Activated CD4-positive, alpha-beta T cell treated with anti-CD3 and anti-CD28 coated beads, Interleukin-10, Interleukin-2, amounts not matched to agents 100 ng/mL and 50 ng/mL, durations not matched to agents 16 hours and 8 hours (primary cell): ENCODE measurements around the gene JAM3.

Experiments used
- DNase-seq: peaks from one replicate; pipeline ENCODE4 v3.0.0-alpha.2; 2020

The JAM3 gene

DNA sequence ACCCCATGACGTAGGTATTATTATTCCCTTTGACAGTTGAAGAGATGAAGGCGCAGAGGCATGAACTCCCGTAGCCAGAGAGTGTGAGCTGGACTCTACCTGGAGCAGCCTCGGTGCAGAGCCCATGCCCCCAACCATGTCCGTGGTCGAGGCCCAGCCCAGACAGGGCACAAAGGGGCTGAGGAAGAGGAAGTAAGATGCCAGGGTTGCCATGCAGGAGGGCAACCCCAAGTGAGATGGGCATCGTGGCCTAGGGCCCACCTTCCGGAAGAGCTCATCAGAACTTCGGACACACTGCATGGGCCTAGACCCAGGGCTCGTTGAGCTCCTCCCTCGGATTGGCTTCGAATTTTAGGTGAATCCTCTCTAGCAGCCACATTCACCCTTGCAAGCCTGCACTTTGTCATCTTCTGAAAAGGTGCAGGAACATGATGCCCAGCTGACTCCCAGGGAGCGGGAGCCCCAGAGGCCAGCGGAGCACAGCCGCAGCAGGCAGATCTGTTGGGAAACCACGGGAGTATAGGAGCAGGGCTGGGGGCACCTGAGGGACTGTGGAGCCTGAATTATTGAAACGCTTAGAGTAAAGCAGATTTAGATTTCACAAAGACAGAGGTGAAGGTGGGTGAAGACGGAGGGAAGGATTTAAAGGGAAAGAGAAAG lies 29.0 kb upstream of the JAM3 start:
- no peak for DNase-seq

DNA sequence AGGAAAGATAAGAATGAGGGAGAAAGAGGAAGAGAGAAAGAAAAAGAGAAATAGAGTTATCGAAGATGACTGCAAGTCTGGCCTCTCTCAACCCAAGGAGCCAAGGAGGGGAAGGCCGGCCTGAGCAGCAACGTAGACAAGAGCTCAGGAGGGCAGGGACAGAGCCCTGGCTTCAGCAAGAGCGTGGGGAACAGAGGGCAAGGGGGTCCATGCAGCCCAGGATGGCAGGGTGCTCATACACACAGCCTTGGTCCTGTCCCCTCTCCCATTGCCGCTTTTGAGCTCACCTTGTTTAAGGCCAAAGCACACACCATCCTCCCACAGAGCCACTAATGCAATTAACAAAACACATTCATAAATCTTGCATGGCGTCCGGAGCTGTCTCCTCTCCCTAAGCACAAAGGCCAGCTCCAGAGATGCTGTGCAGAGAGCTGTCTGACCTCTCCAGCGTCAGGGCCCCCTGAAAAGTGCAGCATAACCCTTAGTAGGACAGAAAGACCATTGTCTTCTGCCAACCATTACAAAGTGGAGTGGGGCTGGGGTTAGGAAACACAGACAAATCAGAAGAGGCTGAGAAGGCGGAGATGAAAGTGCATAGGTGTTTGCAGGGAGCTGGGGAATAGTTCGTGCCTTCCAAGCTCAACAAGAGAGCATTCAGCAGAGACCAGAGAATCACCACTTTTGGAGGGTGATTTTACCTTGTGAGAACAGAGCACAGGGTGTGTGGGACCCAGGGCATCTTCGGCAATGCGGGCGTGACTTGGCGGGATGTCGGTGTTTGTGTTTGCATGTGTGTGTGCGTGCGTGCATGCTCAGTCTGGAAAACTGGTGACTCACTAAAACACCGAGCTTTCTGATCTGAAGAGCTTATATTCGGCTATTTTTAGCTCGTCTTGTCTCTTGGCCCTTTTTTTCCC lies 28.2 kb upstream of the JAM3 start:
- DNase-seq: no peak

DNA sequence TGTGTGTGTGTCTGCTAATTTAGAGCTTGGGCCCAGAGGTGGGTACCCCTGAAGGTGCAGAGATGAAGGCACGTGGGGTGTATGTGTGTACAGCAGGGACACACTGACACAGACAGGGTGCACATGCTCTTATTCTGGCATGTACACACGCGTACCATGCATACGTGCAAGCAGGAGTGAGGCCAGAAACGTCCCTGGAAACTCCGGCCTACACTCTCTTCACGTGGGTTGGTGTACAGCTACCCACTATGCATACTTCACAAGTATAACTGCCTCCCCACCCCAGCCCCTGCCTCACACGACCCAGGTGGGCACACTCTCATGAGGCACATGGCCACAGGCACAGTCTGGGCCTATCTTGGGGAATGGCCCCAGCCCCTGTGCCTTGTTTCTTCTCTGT lies 27.5 kb upstream of the JAM3 start:
- DNase-seq: no peak

- no peak for DNase-seq
Measured at GRCh38 chr11:134041791-134042696, 26.8 kb upstream of the JAM3 start.

GRCh38 chr11:134043821-134044420 lies 25.0 kb upstream of the JAM3 start:
- DNase-seq: no peak

DNA sequence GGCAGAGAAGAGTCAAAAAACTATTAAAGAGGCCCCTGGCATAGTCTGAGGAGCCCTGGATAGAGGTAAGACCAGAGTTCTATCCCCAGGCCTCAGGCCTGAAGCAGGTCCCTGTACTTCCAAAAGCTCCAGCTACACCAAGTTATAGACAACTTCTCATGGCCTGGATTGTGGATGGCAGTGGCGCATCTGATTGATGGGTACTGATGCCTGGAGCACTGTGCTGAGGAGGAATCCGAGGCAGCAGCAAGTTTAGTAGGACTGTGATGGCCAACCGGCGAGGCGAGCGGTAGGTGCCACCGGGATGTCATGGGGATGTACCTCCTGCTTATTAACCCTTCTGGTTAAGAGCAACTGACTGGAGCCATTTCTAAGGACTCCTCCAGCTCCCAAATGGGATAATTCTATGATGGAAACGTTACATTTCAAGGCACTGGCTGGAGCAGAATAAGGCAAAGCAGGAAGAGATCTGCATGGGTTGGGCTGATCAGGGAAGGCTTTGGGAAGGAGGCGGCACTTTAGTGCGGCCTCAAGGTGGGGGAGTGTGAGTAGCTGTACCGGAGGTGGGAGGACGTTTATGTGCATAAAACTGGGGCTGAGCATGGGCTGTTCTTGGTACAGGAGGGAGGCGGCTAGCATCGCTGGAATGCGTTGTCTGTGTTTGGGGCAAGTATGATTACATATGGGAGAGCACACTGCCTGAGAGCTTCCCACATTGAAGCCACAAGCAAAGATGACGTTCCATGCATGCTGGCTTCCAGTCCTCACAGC lies 24.2 kb upstream of the JAM3 start:
- no peak for DNase-seq

DNA sequence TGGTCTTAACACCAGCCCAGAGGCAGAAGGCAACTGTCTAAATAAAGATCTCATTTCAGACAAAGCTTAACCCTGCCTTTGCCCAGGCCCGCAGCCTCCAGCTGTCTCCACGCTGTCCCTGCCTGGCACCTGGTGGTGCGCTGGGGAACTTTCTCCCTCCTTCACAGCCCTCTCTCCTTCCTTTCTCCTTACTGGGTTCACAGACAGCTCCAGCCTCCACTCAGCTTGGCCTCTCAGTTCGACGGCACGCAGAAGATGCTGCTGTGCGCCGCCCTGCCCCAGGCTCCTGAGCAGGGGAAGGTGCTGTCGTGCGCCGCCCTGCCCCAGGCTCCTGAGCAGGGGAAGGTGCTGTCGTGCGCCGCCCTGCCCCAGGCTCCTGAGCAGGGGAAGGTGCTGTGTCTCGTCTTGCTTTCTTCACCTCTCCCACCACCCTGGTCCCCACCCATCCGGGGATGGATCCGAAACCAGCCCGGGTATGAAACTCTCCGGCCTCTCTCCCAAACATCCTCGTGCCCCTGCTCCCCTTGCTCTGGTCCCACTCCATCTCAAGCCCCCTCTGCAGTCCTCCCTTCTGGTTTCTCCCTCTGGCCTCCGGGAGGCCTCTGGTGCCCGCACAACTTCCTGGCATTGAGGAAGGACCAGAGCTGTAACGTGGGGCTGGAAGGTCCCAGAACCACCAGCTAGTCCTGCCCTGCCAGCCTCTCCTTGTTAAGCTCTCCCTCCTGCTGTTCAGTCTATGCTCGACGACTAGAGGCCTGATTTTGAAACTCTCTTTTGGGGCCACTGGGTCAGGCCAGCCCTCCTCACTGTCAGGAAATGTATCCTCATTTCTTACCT lies 22.9 kb upstream of the JAM3 start:
- DNase-seq: no peak

GRCh38 chr11:134046681-134047449 lies 22.0 kb upstream of the JAM3 start:
- no peak for DNase-seq

DNA sequence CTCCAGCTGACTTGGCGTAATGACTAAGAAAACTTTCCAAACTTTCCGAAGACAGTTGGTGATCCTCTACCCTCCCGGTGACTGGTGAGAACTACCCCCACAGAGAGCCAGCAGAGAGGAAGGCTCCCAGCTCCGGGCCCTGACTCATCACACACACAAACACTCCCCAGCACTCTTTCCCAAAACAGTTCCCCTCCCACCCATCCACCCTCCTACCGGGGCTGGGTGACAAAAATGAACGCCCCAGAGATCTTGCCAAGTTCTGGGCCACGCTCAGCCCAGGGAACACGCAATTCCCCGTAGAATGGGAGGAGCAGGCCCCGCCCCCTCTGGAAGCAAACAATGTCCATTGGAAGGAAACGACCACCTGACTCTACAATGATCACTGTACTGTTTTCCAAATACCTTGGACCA lies 21.3 kb upstream of the JAM3 start:
- no peak for DNase-seq

DNA sequence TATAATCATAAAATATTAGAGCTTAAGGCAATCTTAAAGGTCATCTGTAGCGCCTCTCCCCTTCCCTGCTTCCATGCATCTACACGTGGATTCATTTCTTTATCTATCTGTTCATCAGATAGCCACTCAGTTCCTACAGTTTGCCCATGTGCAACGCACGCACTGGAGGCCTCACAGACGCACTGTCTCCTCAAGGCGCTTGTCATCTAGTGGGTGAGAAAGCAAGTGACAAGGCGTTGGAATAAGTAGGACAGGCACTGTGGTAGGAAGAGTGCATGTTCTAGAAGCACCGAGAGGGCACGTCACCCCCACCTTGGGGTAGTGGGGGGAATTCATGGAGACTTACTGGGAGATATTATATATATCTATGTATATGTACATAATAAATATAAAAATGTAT lies 20.8 kb upstream of the JAM3 start:
- DNase-seq: no peak

DNA sequence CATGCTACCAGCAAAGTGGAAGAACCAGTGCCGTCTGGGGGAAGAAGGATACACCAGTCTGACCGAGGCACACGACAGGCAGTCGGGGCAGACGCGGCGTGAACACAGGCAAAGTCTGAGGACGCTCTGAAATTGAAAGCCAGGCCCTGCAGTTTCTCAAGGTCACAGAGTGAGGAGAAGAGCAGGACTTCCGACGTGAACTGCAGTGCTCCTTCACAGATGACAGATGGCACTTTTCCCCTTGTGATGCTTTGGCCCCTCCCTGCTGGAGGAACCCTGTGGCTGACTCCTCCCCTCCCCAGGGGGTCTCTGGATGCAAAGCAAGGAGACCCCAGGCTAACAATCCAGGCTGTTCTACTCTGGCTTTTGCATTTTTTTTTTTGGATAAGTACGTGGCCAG lies 19.6 kb upstream of the JAM3 start:
- no peak for DNase-seq

- peak; percentile 74 for DNase-seq
Measured at GRCh38 chr11:134050541-134051383, 18.1 kb upstream of the JAM3 start.

- no peak for DNase-seq
Measured at GRCh38 chr11:134052395-134052987, 16.4 kb upstream of the JAM3 start.

- no peak for DNase-seq
Measured at GRCh38 chr11:134052988-134053945, 15.6 kb upstream of the JAM3 start.

DNA sequence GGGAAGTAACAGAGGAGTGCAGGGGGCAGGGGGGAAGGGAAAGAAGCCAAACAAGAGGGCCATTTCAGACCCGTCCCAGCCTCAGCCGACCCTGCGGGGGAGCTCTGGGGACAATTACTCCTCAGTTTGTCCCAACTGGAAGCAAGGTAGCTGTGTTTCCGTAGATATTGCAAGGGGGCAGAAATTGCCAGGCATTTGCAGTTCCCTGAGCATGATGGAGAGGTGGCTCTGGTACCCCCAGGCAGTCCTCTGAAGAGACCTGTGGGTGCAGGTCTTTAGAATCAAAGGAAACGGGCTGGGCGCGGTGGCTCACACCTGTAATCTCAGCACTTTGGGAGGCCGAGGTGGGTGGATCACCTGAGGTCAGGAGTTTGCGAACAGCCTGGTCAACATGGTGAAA lies 13.8 kb upstream of the JAM3 start:
- no peak for DNase-seq

DNA sequence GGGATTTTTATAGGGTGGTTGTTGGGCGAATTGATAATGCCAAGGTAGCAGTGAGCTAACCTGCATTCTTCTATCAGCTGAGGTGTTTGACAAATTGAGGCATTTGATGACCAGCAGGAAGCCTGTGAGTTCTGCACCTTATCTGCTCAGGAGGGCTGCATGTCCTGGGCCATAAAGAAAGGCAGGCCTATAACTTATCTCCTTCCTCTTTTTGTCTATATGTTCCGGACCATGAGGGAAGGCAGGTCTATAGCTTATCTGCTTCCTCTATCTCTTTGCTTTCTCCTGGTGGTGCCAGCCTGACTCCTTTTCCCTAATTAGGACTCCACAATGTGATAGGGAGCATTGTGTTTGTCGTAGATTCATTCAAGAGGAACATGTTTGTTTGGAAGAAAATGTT lies 8.6 kb upstream of the JAM3 start:
- DNase-seq: no peak

DNA sequence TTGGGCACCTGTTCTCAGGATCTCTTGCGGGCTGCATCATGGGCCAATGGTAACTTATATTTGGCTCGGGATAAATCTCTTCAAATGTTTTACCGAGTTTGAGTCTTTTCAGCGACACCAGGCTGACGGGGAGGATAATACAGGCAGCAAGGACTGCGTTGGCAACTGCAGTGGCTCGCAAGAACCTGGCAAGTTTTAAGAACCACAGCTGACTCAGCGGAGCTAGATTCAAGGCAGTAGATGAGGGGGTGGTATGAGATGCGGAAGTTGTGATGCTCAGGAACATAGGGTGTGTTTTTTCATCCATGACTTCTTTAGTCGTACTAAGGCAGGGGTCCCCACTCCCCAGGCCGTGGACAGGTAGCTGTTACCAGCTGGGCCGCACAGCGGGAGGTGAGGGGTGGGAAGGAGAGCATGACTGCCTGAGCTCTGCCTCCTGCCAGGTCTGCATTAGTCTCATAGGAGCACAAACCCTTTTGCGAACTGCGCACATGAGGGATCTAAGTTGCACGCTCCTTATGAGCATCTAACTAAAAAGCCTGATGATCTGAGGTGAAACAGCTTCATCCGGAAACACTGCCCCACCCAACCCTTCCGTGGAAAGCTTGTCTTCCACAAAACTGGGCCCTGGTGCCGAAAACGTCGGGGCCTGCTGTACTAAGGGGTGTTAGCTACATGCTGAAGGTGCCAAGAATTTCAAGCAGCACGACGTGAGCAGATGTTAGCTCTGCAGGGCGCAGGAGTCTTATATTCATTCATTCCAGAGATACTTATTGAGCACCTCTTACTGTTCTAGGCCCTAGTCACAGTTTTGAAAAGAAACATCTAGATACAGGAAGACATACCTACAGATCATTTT lies 6.4 kb upstream of the JAM3 start:
- DNase-seq: no peak
